GM19324 (cell line): ENCODE measurements around the gene MYO1C.
A peak's percentile ranks its signal among the peaks of the same experiment; 100 is the strongest.
"Not testable (repeated sequence)": the region's sequence is repeated elsewhere in the genome, so short reads cannot be mapped to it uniquely, and the experiment has no call there.

Experiments used
- ATAC-seq: cut with Tn5 transposase; IDR thresholded peaks from one replicate; pipeline ENCODE4 v1.9.1; 2021; ENCODE audit warnings: mild to moderate bottlenecking, moderate library complexity; ENCODE audit not compliant: unreplicated experiment, low FRiP score

Gene MYO1C

DNA sequence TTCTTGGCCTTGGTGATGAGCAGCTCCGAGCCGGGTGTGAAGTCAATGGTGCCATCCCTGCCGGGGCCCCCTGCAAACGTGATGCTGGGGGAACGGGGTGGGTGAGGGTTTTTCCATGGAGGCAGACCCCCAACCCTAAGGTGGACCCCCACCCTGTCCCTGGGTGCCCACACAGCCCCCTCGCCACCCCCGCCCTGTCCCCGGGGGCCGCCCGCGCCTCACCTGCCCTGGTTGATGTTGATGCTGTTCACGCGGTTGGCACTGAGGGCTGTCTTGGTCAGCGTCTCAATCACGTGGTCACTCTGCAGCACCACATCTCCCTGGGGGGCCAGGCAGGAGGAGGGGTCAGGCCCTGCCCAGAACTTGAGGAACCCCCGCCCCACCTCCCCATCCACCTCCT is 25.2 kb downstream of the MYO1C start:
- ATAC-seq, result no peak

DNA sequence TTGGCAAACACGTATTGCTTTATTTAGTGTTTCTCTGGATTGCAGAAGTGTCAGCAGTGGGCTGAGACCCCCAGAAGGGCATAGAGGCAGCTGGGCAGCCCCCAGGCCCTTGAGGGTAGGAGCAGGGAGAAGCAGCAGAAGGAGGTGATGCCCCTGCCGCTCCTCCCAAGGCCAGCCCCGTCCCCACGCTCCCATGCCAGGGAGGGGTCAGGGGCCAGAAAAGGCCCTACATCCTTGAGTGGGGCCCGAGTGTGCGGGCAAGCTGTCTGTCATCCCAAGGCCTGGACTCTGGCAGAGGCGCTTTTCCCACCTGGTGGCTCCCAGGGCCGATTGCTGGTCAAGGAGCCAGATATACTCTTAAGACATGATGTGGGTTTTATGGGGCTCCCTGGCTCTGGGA is 28.3 kb downstream of the MYO1C start:
- no peak for ATAC-seq

DNA sequence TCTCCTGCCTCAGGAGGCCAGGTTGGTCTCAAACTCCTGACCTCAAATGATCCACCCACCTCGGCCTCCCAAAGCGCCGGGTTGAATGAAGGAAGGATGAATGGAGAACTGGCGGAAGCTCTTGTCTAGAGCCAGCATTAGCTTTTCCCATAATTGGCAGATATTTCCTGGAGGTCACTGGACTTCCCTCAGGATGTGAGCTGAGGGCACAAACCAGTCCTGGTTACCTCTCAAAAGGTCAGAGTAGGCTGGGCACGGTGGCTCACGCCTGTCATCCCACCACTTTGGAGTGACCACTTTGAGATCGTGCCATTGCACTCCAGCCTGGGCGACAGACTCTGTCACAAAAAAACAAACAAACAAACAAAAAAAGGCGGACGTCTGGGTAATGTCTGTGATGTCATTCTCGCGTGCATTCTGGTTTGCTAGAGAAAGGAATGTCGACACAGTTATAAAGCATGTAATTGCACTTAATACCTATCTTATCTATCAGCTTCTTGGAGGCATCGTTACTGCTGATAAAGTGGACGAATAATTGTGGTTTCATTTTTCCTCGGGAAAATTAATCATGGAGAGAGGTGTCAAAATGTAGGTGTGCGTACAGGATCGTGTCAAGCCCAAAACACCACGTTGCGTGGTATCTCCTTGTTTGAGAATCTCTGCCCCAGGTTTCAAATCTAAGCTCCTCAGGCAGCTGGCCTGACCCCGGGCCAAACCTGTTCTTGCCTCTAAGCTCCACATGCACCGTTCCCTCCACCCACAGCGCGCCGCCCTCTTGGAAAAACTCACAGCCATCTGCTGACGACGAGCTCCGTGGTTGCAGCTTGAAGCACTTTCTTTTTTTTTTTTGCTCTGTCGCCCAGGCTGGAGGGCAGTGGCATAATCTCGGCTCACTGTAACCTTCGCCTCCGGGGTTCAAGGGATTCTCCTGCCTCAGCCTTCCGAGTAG is 30.0 kb downstream of the MYO1C start:
- ATAC-seq, result no peak

DNA sequence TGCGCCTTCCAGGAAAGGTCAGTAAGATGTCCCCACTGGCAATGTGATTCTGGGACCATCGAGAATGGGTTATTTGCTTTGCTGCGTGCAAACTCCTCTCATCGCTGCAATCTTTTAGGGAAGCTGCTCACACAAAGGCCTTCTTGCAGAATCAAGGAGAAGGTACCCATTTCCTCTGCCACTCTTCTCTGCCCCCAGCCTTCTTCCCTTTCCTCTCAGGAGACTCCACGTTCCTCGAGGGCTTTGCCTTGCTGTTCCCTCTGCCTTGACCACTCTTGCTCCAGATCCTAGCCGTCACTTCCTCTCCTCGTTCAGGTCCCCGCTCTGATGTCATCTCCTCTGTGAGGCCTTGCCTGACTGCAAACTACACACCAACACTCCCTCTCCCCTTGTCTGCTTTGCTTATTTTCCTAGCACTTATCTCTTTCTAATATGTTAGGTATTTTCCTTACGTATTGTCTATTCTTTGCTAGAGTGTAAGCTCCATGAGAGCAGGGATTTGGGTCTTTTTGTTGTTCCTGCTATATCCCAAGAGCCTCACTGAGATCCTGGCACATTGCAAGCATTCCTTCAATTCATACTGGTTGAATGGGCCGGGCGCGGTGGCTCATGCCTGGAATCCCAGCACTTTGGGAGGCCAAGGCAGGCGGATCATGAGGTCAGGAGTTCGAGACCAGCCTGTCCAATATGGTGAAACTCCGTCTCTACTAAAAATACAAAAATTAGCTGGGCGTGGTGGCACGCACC is 31.1 kb downstream of the MYO1C start:
- no peak for ATAC-seq

DNA sequence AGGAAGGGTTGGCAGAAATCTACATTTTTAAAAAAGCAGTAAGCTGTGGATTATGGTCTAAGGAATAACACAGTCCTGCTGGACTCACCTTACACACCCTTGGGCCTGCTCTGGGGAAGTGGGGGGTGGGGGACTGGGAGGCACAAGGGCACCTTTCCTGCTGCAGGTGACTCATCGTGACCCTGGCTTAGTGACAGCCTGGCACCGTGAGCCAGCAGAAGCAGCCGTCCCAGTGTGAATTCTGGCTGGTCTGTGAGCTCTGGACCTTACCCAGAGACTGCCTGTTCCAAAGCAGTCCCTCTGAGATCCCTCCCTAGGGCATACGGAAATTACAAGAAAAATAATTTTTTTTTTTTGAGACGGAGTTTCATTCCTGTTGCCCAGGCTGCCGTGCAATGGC is 32.3 kb downstream of the MYO1C start:
- ATAC-seq, result no peak

DNA sequence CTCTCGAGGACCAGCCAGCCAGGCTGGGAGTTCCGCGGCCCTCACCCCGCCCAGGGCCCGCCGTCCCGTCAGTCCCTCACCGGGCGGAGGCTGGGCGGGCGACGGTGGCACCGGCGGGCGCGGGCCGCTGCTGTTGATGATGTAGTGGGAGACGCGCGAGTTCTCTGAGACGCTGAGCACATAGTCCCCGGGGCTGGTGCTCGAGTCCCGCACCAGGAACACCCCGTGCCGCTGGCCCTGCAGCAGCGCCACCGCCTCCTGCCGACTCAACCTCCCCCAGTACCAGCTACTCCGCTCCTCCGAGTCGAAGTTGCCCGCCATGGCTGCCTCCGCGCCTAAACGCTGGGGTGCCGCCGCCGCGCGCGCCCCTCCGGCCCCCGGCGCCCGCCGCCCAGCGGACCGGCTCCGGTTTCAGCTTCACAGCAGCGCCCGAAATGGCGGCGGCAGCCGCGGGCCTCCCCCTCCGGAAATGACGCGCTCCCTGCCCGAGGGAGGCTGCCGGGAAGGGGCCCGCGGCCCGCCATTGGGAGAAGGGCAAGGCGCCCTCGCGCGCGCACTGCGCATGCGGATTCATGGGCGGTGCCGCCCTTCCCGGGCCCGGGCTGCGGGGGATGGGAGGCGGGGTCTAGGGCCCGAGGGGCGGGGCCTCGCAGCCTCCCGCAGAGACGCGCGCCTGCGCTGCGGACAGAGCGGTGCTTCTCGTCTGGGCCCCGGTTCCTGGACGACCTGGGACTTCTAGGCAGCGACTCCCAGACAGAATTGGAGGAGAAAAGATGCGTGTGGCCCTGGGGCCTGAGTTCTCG is 36.5 kb downstream of the MYO1C start, which contains the start of gene CRK:
Gene CRK (minus strand): TSS at position 436 of the 803 bp plus-strand sequence. CDS start 115 bp downstream, at position 321.
- ATAC-seq, result peak; percentile 94

DNA sequence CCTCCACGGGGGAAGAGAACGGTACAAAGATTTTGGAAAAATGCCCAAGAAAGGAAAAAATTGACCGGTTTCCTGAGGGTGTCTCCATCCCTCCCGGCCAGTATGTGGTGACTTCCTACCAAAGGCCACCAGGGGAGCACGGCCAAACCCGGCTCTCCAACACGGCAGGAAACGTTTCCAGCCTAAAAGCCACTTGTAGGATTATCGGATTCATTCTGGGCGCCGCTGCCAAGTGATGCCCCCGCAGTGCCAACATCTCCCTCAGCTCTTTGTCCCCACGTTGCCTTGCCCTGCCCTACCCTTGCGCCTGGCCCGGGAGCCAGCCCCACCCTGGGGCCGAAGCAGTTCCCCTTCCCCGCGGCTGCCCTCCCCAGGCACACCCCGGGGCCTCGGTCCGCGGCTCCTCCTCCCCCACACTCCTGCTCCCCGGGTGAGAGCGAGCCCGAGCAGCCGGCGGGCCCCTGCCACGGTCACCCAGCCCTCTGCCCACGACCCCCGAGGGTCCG is 37.1 kb downstream of the MYO1C start:
- ATAC-seq, result peak; percentile 16

DNA sequence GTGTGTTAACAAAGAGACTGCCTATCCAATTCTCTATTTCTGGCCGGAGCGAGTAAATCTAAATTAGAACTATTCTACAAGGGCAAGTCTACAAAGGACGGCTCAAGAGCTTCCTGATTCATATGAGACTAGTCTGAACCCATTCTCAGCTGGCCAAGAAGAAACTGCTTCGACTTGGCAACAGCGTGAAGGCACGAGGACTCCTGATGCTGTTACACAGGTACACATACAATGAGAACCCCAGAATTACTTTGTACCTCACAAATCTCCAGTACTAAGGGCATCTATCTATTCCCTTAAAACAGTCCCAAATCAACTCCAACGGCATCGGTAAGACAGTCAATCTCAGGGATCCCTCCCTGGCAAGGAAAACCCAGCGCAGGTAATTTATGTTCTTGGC is 37.9 kb downstream of the MYO1C start:
- no peak for ATAC-seq

DNA sequence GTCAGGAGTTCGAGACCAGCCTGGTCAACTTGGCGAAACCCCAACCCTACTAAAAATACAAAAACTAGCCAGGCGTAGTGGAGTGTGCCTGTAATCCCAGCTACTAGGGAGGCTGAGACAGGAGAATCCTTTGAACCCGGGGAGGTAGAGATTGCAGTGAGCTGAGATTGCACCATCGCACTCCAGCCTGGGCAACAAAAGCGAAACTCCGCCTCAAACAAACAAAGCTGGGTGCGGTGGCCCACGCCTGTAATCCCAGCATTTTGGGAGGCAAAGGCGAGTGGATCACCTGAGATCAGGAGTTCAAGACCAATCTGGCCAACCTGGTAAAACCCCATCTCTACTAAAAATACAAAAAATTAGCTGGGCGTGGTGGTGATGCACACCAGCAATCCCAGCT is 38.8 kb downstream of the MYO1C start:
- not testable (repeated sequence) for ATAC-seq

DNA sequence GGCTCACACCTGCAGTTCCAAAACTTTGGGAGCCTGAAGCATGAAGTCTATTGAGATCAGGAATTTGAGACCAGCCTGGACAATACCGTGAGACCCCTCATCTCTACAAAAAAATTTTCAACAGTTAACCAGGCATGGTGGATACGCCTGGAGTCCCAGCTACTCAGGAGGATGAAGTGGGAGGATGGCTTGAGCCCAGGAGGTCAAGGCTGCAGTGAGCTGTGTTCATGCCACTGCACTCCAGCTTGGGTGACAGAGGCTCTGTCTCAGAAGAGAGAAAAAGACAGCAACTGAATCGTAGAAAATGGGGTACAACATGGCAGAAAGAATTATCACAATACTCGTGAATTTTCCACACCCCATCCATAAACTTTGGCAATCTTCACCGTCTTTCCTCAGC is 39.6 kb downstream of the MYO1C start:
- ATAC-seq, result no peak

DNA sequence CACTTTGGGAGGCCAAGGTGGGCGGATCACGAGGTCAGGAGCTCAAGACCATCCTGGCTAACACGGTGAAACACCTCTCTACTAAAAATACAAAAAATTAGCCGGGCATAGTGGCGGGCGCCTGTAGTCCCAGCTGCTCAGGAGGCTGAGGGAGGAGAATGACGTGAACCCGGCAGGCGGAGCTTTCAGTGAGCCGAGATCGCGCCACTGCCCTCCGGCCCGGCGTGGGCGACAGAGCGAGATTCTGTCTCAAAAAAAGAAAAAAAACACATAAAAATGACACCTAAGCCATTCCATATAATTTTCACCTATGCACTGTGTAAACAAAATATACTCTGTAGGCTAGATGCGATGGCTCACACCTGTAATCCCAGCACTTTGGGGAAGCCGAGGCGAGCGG is 42.2 kb downstream of the MYO1C start:
- ATAC-seq, result not testable (repeated sequence)

DNA sequence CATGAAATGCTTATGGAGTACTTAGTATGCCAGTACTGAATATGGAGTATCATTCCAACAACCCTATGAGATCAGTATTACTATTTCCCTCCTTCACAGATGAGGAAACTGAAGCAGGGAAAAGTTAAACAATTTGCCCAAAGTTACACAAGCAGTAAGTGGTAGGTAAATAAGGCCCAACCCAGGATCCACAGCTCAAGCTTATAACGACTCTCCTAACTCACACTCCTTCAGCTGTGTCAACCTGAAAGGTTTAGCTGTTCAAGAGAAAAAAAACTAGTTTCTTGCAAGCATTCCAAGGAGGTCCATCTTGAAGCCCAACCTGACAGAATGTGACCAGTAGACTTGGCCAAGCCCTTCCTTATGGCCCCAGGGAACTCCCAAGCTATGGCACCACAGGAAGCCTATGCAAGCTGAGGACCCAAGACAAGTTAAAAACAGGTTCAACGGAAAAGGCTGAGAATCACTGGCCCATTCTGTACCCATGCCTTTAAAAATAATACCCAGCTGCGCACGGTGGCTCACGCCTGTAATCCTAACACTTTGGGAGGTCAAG is 43.0 kb downstream of the MYO1C start:
- no peak for ATAC-seq

DNA sequence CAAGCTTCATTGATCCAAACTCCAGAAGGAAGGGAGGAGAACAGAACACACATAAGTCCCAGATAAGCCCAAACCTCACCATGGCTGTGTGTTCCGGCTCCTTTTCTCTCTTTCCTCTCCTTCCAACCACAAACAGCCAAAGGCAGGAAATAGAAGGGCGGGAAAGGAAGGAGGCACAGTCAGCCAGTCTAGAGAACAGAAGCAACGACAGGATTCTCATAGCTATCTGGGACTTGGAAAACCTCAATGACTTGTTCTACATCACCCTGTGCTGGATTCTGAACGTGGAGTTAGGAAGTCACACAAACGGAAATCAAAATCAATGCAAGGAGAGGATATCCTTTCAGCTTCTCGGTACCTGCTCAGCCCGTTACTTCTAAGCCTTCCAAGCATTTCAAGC is 45.4 kb downstream of the MYO1C start:
- ATAC-seq, result no peak

DNA sequence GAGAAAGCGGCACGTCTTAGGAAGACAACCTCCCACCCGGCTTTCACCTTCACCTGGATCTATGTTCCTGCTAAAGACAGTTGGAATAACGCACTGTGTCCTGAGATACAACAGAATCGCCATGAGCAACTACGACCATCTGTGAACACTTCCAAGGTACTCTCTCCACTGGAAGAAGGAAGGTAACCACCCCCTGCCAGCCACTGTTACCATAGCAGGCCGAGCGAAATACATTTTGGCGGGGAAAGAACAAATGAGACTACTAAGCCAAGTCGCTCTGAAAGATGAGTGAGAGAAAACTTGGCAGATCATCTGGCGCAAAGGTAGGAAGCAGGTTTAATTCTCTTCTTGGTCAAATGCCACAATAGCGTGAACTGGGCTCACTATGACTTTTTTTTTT is 46.3 kb downstream of the MYO1C start:
- no peak for ATAC-seq

DNA sequence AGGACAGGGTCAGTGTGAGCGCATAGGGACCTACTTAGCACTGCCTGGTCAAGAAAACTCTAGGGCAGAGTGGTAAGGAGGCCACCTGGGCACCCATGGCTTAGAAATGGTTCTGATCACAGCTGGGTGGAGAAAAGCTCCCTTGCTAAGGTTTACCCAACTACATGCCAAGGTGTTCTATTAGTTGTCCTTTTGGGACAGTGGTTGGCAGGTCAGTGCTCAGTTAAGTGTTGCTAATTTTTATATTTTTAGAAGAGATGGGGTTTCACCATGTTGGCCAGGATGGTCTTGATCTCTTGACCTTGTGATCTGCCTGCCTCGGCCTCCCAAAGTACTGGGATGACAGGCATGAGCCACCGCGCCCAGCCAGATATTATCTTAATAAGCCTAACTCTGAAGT is 46.8 kb downstream of the MYO1C start:
- not testable (repeated sequence) for ATAC-seq

DNA sequence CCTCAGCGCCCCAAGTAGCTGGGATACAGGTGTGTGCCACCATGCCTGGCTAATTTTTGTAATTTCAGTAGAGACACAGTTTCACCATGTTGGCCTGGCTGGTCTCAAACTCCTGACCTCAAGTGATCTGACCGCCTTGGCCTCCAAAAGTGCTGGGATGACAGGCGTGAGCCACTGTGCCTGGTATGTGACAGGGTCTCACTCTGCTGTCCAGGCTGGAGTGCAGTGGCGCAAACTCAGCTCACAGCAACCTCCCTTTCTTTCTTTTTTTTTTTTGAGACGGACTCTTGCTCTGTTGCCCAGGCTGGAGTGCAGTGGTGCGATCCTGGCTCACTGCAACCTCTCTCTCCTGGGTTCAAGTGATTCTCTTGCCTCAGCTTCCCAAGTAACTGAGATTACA is 49.8 kb downstream of the MYO1C start:
- not testable (repeated sequence) for ATAC-seq

DNA sequence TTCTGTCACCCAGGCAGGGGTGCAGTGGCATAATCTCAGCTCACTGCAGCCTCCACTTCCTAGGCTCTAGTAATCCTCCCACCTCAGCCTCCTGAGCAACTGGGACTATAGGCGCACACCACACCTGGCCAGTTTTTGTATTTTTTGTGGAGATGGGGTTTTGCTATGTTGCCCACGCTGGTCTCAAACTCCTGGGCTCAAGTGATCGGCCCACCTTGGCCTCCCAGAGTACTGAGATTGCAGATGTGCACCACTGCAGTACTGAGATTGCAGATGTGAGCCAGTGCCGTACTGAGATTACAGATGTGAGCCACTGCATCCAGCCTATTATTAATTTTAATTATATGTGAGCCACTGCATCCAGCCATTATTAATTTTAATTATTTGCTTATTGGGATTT is 50.3 kb downstream of the MYO1C start:
- ATAC-seq, result no peak

DNA sequence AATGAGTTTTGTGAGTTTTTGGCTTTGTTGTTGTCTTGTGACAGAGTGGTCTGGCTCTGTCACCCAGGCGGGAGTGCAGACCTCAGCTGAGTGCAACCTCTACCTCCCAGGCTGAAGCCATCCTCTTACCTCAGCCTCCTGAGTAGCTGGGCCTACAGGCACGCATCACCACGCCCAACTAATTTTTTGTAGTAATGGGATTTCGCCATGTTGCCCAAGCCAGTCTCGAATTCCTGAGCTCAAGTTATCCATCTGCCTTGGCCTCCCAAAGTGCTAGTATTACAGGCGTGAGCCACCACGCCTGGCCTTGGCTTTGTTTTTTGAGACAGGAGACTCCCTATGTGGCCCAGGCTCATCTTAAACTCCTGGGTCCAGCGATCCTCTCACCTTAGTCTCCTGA is 51.6 kb downstream of the MYO1C start:
- no peak for ATAC-seq

DNA sequence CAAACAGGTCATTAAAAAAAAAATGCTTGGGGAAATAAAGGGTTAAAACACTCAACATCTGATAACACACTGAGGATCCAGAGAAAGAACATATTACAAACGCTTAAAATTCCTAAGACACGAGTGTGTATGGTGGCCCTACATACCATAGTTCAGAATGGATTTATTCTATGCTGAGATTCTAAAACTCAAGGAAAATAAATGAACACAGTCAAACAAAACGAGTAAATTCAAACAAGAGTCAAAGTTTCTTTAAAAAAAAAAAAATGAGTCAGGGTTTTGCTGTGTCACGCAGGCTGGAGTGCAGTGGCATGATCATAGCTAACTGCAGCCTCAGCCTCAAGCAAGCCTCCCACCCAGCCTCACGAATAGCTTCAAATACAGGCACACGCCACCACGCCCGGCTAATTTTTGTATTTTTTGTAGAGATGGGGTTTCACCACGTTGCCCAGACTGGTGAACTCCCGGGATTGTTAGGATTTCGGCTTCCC is 53.8 kb downstream of the MYO1C start:
- no peak for ATAC-seq

DNA sequence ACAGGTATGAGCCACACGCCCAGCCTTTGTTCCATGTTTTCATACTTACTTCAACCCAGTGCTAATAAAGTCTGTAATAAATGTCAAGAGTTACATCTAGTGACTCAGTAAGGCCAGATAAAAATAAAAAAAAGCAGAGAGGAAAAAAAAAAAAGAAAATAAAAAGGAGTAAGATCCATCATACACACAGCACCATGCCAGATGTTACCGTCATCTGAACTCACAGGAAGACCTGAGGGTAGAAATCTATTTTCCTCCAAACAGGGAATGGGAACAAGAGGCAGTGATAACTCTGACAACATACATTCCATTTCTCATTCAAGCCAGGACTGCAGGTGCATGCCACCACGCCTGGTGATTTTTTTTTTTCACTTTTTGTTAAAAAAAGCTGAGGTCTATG is 57.2 kb downstream of the MYO1C start:
- no peak for ATAC-seq
